ENCODE measurements around the gene NLGN2.
A peak's percentile ranks its signal among the peaks of the same experiment; 100 is the strongest.

Gene NLGN2

GRCh38 chr17:7392696-7393612, 14.7 kb upstream of the NLGN2 start:
- peak; percentile 54 for DNase-seq

GRCh38 chr17:7393613-7394451, 13.8 kb upstream of the NLGN2 start:
- DNase-seq, result no peak

- peak; percentile 93 for DNase-seq
These were observed 13.0 kb upstream of the NLGN2 start, which contains the start of gene PLSCR3 for GRCh38 chr17:7394452-7395191. TSS of gene PLSCR3 (minus strand) at chr17:7394525. CDS start at chr17:7394110, 415 bp downstream.

- DNase-seq, result no peak
These were observed 11.5 kb upstream of the NLGN2 start for GRCh38 chr17:7396147-7396546.

GRCh38 chr17:7398612-7399011, 9.0 kb upstream of the NLGN2 start:
- DNase-seq, result no peak

- peak; percentile 80 for DNase-seq
These were observed 4.5 kb upstream of the NLGN2 start for GRCh38 chr17:7403043-7403726.

GRCh38 chr17:7403727-7403976, 4.0 kb upstream of the NLGN2 start:
- DNase-seq, result no peak

- peak; percentile 100 for DNase-seq
These were observed 3.5 kb upstream of the NLGN2 start, which contains the start of gene TMEM256 for GRCh38 chr17:7403977-7404736. TSS of gene TMEM256 (minus strand) at chr17:7404097. CDS start at chr17:7404084, 13 bp downstream.

GRCh38 chr17:7404737-7405349, 2.8 kb upstream of the NLGN2 start:
- peak; percentile 80 for DNase-seq

GRCh38 chr17:7405350-7406234, 2.1 kb upstream of the NLGN2 start:
- DNase-seq, result peak; percentile 71

GRCh38 chr17:7406235-7406825, 1.3 kb upstream of the NLGN2 start:
- DNase-seq, result peak; percentile 10

GRCh38 chr17:7407082-7407481, 563 bp upstream of the NLGN2 start:
- DNase-seq, result peak; percentile 12

GRCh38 chr17:7408252-7408727, 645 bp downstream of the NLGN2 start:
- DNase-seq, result no peak

- DNase-seq, result no peak
These were observed 1.2 kb downstream of the NLGN2 start for GRCh38 chr17:7408863-7409262.

GRCh38 chr17:7409716-7410115, 2.1 kb downstream of the NLGN2 start:
- no peak for DNase-seq

- no peak for DNase-seq
These were observed 3.2 kb downstream of the NLGN2 start for GRCh38 chr17:7410634-7411426.

GRCh38 chr17:7411427-7411750, 3.7 kb downstream of the NLGN2 start:
- DNase-seq, result no peak

GRCh38 chr17:7413346-7413985, 5.8 kb downstream of the NLGN2 start:
- peak; percentile 64 for DNase-seq
